Ishikawa (cell line): Measurements from ENCODE around the gene KLHDC7A.

Source experiments
- CEBPB ChIP-seq: IDR thresholded peaks from 2 replicates; pipeline ENCODE4 v1.6.1; 2012
- CREB1 ChIP-seq: IDR thresholded peaks from 2 replicates; pipeline ENCODE4 v1.6.1; 2012; ENCODE audit warnings: low read depth
- EP300 ChIP-seq: IDR thresholded peaks from 2 replicates; pipeline ENCODE4 v1.6.1; 2012; ENCODE audit warnings: borderline replicate concordance
- FOXM1 ChIP-seq: IDR thresholded peaks from 2 replicates; pipeline ENCODE4 v1.6.1; 2012; ENCODE audit warnings: low read depth, borderline replicate concordance
- NFIC ChIP-seq: IDR thresholded peaks from 2 replicates; pipeline ENCODE4 v1.6.1; 2012
- RAD21 ChIP-seq: IDR thresholded peaks from 2 replicates; pipeline ENCODE4 v1.6.1; 2012; ENCODE audit warnings: low read depth
- TAF1 ChIP-seq: IDR thresholded peaks from 2 replicates; pipeline ENCODE4 v1.6.1; 2012; ENCODE audit warnings: low read depth, mild to moderate bottlenecking
- TEAD4 ChIP-seq: IDR thresholded peaks from 2 replicates; pipeline ENCODE4 v1.6.1; 2012
- YY1 ChIP-seq: IDR thresholded peaks from 2 replicates; pipeline ENCODE4 v1.6.1; 2012; ENCODE audit warnings: low read depth
- TF ChIP-seq, protein P1 (sequence below): IDR thresholded peaks from 2 replicates; pipeline ENCODE4 v1.6.1; 2012
- TF ChIP-seq, protein P2 (sequence below): IDR thresholded peaks from 2 replicates; pipeline ENCODE4 v1.6.1; 2012

DNA sequence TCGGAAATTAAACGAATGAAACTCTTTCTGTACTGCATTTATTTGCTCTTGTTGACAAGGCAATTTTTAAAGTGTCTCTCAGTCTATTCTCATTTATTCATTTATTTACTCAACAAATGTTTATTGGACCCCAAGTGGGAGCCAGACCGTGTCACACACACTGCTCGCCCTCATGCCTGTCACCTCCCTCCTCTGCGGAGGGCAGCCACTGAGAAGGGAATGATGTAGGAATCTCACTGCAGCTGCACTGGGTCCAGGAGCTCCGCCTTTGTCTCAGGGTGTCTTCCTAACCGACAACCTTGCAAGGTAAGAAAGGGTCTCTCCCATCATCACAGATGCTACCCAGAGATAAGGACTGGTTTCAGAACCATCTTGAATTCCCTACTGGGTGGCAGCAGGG, 14.1 kb upstream of the KLHDC7A start:
- TF ChIP-seq, protein P1, sequence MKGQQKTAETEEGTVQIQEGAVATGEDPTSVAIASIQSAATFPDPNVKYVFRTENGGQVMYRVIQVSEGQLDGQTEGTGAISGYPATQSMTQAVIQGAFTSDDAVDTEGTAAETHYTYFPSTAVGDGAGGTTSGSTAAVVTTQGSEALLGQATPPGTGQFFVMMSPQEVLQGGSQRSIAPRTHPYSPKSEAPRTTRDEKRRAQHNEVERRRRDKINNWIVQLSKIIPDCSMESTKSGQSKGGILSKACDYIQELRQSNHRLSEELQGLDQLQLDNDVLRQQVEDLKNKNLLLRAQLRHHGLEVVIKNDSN = no peak
- TF ChIP-seq CEBPB = no peak
- TF ChIP-seq EP300 = no peak
- TF ChIP-seq TAF1 = no peak
- TF ChIP-seq FOXM1 = no peak
- TF ChIP-seq TEAD4 = no peak
- no peak for TF ChIP-seq YY1
- TF ChIP-seq, protein P2, sequence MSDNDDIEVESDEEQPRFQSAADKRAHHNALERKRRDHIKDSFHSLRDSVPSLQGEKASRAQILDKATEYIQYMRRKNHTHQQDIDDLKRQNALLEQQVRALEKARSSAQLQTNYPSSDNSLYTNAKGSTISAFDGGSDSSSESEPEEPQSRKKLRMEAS = no peak
- TF ChIP-seq NFIC = no peak
- TF ChIP-seq RAD21 = no peak
- no peak for TF ChIP-seq CREB1
